NK-92 (cell line): ENCODE data around the gene ZNF227.
"Not testable (repeated sequence)": the region's sequence is repeated elsewhere in the genome, so short reads cannot be mapped to it uniquely, and the experiment has no call there.

Source experiments
- DNase-seq: peaks from one replicate; lab custom pipeline; 2025; ENCODE audit not compliant: unreplicated experiment; lab: John Stamatoyannopoulos, UW

Gene ZNF227

DNA sequence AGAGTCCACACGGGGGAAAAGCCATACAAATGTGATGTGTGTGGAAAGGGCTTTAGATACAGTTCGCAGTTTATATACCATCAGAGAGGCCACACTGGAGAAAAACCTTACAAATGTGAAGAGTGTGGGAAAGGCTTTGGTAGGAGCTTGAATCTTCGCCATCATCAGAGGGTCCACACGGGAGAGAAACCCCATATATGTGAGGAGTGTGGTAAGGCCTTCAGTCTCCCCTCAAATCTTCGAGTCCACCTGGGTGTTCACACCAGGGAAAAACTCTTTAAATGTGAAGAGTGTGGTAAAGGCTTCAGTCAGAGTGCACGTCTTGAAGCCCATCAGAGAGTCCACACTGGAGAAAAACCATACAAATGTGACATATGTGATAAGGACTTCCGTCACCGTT is 24.1 kb downstream of the ZNF227 start:
- DNase-seq: no peak

DNA sequence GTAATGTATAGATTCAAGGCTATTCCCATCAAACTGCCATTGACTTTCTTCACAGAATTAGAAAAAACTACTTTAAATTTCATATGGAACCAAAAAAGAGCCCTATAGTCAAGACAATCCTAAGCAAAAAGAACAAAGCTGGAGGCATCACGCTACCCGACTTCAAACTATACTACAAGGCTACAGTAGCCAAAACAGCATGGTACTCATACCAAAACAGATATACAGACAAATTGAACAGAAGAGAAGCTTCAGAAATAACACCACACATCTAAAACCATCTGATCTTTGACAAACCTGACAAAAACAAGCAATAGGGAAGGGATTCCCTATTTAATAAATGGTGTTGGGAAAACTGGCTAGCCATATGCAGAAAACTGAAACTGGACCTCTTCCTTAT is 40.0 kb downstream of the ZNF227 start:
- DNase-seq: not testable (repeated sequence)

DNA sequence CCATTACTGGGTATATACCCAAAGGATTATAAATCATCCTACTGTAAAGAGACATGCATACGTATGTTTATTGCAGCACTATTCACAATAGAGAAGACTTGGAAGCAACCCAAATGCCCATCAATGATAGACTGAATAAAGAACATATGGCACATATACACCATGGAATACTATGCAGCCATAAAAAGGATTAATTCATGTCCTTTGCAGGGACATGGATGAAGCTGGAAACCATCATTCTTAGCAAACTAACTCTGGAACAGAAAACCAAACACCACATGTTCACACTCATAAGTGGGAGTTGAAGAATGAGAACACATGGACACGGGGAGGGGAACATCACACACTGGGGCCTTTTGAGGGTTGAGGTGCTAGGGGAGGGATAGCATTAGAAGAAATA is 41.1 kb downstream of the ZNF227 start:
- not testable (repeated sequence) for DNase-seq

DNA sequence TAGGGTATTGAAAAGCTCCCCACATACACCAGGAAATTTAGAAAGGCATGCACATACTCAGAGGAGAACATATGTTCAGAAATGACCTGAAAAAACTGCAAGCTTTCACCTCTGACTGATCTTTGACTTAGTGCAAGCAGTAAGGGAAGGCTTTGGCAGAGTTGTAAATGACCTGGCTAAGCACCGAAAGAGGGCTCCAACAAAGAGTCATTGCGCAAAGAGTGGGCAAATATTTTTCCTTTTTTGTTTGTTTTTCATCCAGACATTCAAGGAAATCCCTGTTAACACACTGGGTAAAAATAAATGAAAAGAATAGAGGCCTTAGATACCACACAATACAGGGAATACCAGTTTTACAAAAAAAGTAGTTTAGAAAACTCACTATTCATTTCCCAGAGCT is 42.2 kb downstream of the ZNF227 start:
- DNase-seq: no peak

DNA sequence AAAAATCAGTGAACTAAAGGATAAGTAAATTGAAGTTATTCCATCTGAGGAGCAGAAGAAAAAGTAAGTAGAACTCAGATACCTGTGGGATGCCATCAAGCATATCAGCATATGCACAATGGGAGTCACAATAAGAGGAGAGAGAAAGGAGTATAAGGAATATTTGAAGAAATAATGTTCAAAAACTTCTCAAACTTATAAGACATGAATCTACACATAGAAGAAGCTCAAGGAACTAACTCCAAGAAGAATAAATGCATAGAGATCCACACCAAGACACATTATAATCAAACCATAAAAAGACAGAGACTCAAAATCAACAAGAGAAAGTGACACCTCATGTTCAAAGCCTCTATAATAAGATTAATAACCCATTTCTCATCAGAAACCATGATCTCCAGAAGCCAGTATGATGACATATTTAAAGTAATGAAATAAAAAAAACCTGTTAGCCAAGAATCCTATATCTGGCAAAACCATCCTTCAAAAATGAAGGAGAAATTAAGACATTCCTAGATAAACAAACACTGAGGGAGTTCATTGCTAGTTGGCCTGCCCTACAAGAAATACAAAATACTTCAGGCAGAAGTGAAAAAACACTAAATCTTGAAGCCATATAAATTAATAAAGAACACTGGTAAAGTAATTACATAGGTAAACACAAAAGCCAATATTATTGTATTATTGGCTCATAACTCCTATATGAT is 43.5 kb downstream of the ZNF227 start:
- DNase-seq: no peak

DNA sequence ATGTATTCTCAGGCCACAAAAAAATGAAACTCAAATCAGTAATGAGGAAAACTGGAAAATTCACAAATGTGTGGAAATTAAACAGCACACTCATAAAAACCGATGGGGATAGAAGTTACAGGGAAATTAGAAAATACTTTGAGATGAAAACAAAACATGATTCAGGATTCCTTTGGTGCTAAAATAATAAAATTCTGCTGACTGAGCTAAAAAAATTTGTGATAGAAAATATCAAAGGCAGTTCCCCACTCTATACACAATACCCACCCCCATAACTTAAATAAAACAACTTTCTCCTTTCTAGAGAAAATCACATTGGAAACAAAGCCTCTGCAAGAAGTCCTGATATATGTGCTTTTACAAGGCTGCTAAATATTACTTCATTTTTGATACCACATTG is 45.8 kb downstream of the ZNF227 start:
- no peak for DNase-seq

DNA sequence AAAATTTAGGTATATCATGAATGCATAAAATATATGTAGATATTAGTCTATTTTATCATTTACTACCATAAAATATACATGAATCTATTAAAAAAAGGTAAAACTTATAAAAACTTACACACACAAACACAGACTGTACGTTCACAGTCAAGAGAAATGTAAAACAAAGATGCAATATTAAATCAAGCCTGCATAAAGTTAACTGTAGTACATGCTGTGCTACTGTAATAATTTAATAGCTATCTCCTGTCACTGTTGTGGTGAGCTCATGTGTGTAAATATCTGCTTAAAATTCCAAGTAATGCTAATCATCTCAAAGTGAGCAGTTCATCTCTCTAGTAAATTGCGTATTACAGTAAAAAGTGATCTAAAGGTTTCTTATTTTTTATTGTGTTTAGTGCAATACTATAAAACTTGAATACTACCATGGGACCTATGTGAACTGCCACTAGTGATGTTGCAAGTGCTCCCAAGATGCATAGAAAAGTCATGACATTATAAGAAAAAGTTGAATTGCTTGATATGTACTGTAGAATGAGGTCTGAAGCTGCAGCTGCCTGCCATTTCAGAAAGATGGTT is 46.6 kb downstream of the ZNF227 start:
- DNase-seq: no peak

DNA sequence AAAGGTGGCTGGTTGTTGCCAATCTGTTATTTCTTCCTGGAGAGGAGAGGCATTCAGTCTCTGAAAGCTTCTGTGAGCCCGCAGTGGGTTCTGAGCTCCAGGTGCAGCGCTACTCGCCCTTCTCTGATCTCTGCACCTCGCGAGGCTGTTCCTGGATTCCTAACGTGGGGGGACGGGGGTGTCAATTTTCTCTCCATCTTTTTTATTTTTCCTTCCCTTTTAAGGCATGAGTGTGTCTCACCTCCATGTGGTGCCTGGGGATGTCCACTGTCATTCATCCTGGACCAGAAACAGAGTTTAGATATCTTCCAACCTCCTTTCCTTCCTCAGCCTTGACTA is 48.0 kb downstream of the ZNF227 start:
- no peak for DNase-seq

DNA sequence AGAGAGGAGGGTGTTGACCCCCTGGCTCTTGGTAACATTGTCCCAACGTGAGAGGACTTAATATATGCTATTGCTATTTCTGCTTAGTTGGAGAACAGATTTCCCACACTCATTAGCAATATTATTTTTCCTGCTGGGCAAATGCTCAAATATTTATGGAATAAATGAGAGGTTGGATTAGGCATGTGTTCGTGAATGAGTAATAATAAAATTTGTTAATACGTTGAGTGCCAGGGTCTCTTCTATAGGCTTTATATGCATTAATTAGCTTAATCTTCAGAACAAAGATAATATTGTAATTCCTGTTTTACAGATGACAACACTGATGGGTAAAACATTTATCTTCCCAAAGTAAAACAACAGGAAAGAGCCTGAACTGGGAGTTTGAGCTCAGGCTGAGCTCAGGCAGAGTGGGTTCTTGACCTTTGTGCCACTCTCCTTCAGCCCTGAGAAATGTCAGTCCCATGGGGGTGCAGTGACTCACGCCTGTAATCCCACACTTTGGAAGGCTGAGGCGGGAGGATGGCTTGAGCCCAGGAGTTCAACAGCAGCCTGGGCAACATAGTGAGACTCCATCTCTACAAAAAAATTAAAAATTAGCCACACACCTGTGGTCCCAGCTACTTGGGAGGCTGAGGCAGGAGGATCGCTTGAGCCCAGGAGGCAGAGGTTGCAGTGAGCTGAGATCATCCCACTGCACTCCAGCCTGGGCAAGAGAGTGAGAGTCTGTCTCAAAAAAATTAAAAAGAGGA is 48.5 kb downstream of the ZNF227 start:
- no peak for DNase-seq

DNA sequence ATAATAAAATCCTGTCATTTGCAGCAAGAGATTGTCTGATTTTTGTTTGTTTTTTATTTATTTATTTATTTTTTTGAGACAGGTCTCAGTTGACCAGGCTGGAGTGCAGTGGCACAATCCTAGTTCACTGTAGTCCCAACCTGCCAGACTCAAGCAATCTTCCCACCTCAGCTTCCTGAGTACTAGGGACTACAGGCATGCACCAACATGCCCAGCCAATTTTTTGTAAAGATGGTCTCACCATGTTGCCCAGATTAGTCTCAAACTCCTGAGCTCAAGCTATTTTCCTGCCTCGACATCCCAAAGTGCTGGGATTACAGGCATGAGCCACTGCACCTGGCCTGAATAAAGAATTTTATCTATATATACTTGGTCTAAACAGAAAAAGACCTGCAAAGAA is 65.0 kb downstream of the ZNF227 start:
- DNase-seq: no peak

DNA sequence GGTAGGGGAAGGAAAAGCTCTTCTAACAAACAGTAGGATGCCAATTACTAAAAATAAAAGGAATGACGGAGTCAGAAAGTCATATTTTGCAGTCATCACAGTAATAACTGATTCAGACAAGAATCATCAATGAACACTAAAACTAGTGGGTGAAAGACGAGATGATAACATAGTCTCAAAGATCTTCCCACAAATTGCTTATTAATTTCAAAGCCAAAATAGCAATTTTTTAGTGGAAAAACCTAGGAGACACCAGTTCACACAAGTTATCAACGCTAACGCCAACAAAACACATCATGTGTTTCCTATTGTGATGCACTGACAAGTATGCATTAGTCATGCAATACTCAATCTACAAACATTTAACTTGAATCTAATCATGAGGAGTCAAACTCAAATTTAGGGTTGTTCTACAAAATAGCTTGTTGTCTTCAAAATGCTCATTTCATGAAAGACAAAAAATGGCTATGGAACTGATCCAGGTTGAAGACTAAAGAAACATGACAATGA is 65.9 kb downstream of the ZNF227 start:
- no peak for DNase-seq

DNA sequence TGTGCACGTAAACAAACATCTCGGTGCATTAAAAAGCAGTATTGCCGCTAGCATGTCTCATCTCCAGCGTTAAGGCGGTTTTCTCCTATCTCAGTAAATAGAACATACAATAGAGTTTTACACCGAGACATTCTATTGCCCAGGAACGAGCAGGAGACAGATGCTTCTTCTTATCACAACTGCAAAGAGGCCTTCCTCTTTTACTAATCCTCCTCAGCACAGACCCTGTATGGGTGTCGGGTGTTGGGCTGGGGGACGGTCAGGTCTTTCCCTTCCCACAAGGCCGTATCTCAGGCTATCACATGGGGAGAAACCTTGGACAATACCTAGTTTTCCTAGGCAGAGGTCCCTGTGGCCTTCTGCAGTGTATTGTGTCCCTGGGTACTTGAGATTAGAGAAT is 68.6 kb downstream of the ZNF227 start:
- DNase-seq: no peak

DNA sequence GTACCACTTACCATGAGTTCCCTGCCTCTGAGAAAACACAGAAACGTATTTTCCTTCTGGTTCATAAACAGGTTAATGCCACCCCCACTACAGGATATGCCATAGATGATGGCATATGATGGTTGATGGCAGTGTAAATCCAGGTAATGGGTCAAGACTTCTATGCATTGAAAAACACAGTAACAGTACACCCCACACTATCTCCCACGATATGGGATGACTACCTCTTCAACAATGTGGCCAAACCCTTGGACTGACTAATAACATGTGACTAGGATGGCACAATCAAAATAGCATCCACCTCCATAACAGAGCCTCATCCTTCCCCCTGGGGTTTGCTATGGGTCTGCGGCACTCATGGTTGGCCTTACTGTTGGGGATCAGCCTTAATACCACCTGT is 70.5 kb downstream of the ZNF227 start:
- DNase-seq: no peak

DNA sequence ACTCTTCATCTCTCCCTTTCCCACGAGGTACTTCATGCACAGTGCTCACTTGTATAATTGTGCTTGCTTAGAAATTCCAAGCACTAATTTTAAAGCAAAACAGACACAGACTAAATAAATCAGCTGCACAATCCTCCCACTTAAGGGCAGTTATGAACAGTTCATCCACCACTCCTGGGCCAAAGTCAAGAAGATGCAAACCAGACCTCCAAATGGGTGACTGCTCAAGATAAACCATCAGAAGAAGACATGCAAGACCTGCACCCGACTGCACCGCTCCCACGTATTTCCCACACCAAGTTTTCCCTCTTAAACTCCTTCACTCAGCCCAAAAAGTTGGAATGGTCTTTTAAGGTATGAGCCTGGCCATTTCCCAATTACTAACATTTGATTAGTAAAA is 72.6 kb downstream of the ZNF227 start:
- DNase-seq: no peak
